ENCODE data around the gene ERC1. TPM values are rescaled to one million over a fixed set of nuclear protein-coding genes. Genes with fewer than 3 reads are reported as not detected.
A peak's percentile ranks its signal among the peaks of the same experiment; 100 is the strongest.

Gene ERC1
- total and polyA plus RNA-seq, 9 of the 15 experiments (the other 6 are each of a cell fraction or from before 2014, with no cell fraction given): 0.74 to 11.8 (median 4.8) TPM

- TF ChIP-seq SMARCE1 (IDR thresholded peaks at IDR 0.05) (peak; percentile 42; the same call in 1 of the 2 replicates), CCAR2 (IDR thresholded peaks at IDR 0.05; ENCODE audit: low read depth, low read length) (no peak), AFF4 (CRISPR knock-in tag; IDR thresholded peaks at IDR 0.05) (0 out of 2 replicates have a peak, but pooled peaks have one; percentile 42), TCF7 (IDR thresholded peaks at IDR 0.05; ENCODE audit: borderline replicate concordance) (no peak), JUNB (CRISPR knock-in tag; conservative IDR thresholded peaks at IDR 0.05) (no peak), POLR2AphosphoS5 (IDR thresholded peaks at IDR 0.05; ENCODE audit: control insufficient read depth, insufficient read depth, low read depth, low read length) (peak; percentile 53), ELF2 (CRISPR knock-in tag; IDR thresholded peaks at IDR 0.05) (no peak), MTF1 (CRISPR knock-in tag; IDR thresholded peaks at IDR 0.05; ENCODE audit: borderline replicate concordance) (no peak), CREB3L1 (IDR thresholded peaks at IDR 0.05; ENCODE audit: borderline replicate concordance, low read depth) (peak; percentile 72; the same call in 1 of the 2 replicates), CREM (IDR thresholded peaks at IDR 0.05; ENCODE audit: low read depth) (no peak; the same call in 1 of the 2 replicates), NCOA4 (IDR thresholded peaks at IDR 0.05; ENCODE audit: partially characterized antibody) (no peak), POU5F1 (IDR thresholded peaks at IDR 0.05; ENCODE audit: borderline replicate concordance, low read depth, low read length, partially characterized antibody) (no peak), HINFP (tag; conservative IDR thresholded peaks at IDR 0.05; ENCODE audit: low read depth) (no peak), NCOR1 (IDR thresholded peaks at IDR 0.05) (no peak), SOX6 (IDR thresholded peaks at IDR 0.05) (peak; percentile 34; the same call in 1 of the 2 replicates), TEAD4 (IDR thresholded peaks at IDR 0.05; ENCODE audit: low read length) (no peak), TEAD4 (CRISPR knock-in tag; IDR thresholded peaks at IDR 0.05; ENCODE audit: borderline replicate concordance) (no peak), CBX3 (IDR thresholded peaks at IDR 0.05; ENCODE audit: borderline replicate concordance in 1 of 2, low read length in 2 of 2) (no peak), ZBTB9 (CRISPR knock-in tag; IDR thresholded peaks at IDR 0.05) (peak; percentile 66; the same call in 1 of the 2 replicates), CSDE1 (IDR thresholded peaks at IDR 0.05) (no peak; a peak in 1 of 4 replicates)
Observed at GRCh38 chr12:990661-991349, at the start of gene ERC1 (continued).

Data from K562 (cell line).